Osteoblast (primary cell): ENCODE data around the gene XXYLT1. TPM values are rescaled to one million over a fixed set of nuclear protein-coding genes. Genes with fewer than 3 reads are reported as not detected.

Experiments
- DNase-seq: peaks from one replicate; pipeline ENCODE4 v3.0.0; 2011; ENCODE audit warnings: low spot score, mixed read lengths; ENCODE audit not compliant: insufficient read length; ENCODE audit errors: missing footprints
- H2AFZ ChIP-seq: 2 replicates; pipeline ENCODE4 v1.6.0; 2011; ENCODE audit warnings: mild to moderate bottlenecking, low read length
- H3K27ac ChIP-seq: 2 replicates; pipeline ENCODE4 v1.5.1; 2011; ENCODE audit warnings: mild to moderate bottlenecking, low read depth, low read length, moderate library complexity
- H3K27me3 ChIP-seq: 2 replicates; pipeline ENCODE4 v1.6.0; 2012; ENCODE audit warnings: mild to moderate bottlenecking, control low read depth, inconsistent platforms, low read length, moderate library complexity; ENCODE audit not compliant: insufficient read depth
- H3K36me3 ChIP-seq: 2 replicates; pipeline ENCODE4 v1.5.1; 2011; ENCODE audit warnings: mild to moderate bottlenecking, low read length, control low read depth, moderate library complexity; ENCODE audit not compliant: insufficient read depth
- H3K4me1 ChIP-seq: 2 replicates; pipeline ENCODE4 v1.5.1; 2011; ENCODE audit warnings: mild to moderate bottlenecking, low read length, control low read depth, moderate library complexity; ENCODE audit not compliant: insufficient read depth
- H3K4me2 ChIP-seq: 2 replicates; pipeline ENCODE4 v1.6.0; 2011; ENCODE audit warnings: mild to moderate bottlenecking, low read length; ENCODE audit not compliant: insufficient read depth
- H3K4me3 ChIP-seq: fragments of 200-600 bp; sonication (generic); 3 replicates; pipeline ENCODE4 v1.5.1; 2012; ENCODE audit warnings: mild to moderate bottlenecking, low read length, inconsistent platforms; ENCODE audit not compliant: insufficient read depth
- H3K79me2 ChIP-seq: 2 replicates; pipeline ENCODE4 v1.6.0; 2012; ENCODE audit warnings: mild to moderate bottlenecking, low read length, control low read depth, inconsistent platforms; ENCODE audit not compliant: insufficient read depth
- H3K9me3 ChIP-seq: 2 replicates; pipeline ENCODE4 v1.5.1; 2011; ENCODE audit warnings: low read depth, low read length, control low read depth
- H4K20me1 ChIP-seq: 2 replicates; pipeline ENCODE4 v1.6.0; 2012; ENCODE audit warnings: mild to moderate bottlenecking, low read length, control low read depth; ENCODE audit not compliant: insufficient read depth
- CTCF ChIP-seq: IDR thresholded peaks from 2 replicates; pipeline ENCODE4 v1.5.1; 2011; ENCODE audit warnings: mild to moderate bottlenecking, low read depth, low read length, moderate library complexity; ENCODE audit errors: extremely low read depth
- total RNA-seq: library from RNA; depleted of rRNA; stranded (reverse); fragments of >200 nt; gene quantifications from 2 replicates; pipeline ENCODE4 v1.2.3, GENCODE V29; 2012

XXYLT1 gene
- total RNA-seq, 1 donor: 28.2 TPM

- Histone ChIP-seq H3K4me3 (no peak overlapping the region), H3K36me3 (no peaks in the 10 kb centered on the region), H3K9me3 (no peaks in the 10 kb centered on the region), H3K4me2 (no peak overlapping the region), H3K79me2 (peaks cover 36% of the 10 kb centered on the region), H2AFZ (no peak overlapping the region), H3K4me1 (peaks cover 14% of the 10 kb centered on the region), H4K20me1 (no peaks in the 10 kb centered on the region), H3K27ac (no peak overlapping the region), H3K27me3 (no peaks in the 10 kb centered on the region)
- no peak for DNase-seq
- peak; percentile 40 for TF ChIP-seq CTCF
Observed at GRCh38 chr3:195250473-195251251, 20.3 kb downstream of the XXYLT1 start.

- Histone ChIP-seq H3K4me3 (no peak overlapping the region), H3K79me2 (peaks cover 32% of the 10 kb centered on the region), H3K27ac (no peak overlapping the region), H4K20me1 (no peaks in the 10 kb centered on the region), H3K4me2 (no peak overlapping the region), H2AFZ (no peak overlapping the region), H3K4me1 (peaks cover 14% of the 10 kb centered on the region), H3K36me3 (no peaks in the 10 kb centered on the region), H3K9me3 (no peaks in the 10 kb centered on the region), H3K27me3 (no peaks in the 10 kb centered on the region)
- no peak for DNase-seq
- TF ChIP-seq CTCF: no peak
Observed at GRCh38 chr3:195249858-195250464, 21.0 kb downstream of the XXYLT1 start.

- DNase-seq: no peak
- Histone ChIP-seq H3K79me2 (peaks cover 28% of the 10 kb centered on the region), H4K20me1 (no peaks in the 10 kb centered on the region), H3K4me3 (no peak overlapping the region), H3K27me3 (no peaks in the 10 kb centered on the region), H3K4me2 (no peak overlapping the region), H3K4me1 (peaks cover 14% of the 10 kb centered on the region), H2AFZ (no peak overlapping the region), H3K27ac (no peak overlapping the region), H3K36me3 (no peaks in the 10 kb centered on the region), H3K9me3 (no peaks in the 10 kb centered on the region)
- no peak for TF ChIP-seq CTCF
Observed at GRCh38 chr3:195249057-195249770, 21.7 kb downstream of the XXYLT1 start.

GRCh38 chr3:195248281-195248680, 22.7 kb downstream of the XXYLT1 start:
- H3K36me3 ChIP-seq: no peaks in the 10 kb centered on the region
- H2AFZ ChIP-seq: no peak overlapping the region
- H3K27ac ChIP-seq: no peak overlapping the region
- H3K79me2 ChIP-seq: peaks cover 28% of the 10 kb centered on the region
- no peak overlapping the region for H3K4me2 ChIP-seq
- no peaks in the 10 kb centered on the region for H4K20me1 ChIP-seq
- no peak overlapping the region for H3K4me3 ChIP-seq
- no peak for TF ChIP-seq CTCF
- DNase-seq: no peak
- no peaks in the 10 kb centered on the region for H3K27me3 ChIP-seq
- no peaks in the 10 kb centered on the region for H3K9me3 ChIP-seq
- H3K4me1 ChIP-seq: peaks cover 13% of the 10 kb centered on the region
